Activated CD4-positive, alpha-beta T cell treated with anti-CD3 and anti-CD28 coated beads for 36 hours (primary cell): ENCODE results near the gene CD207. TPM values are rescaled to one million over a fixed set of nuclear protein-coding genes. Genes with fewer than 3 reads are reported as not detected.
"Not testable (repeated sequence)": the region's sequence is repeated elsewhere in the genome, so short reads cannot be mapped to it uniquely, and the experiment has no call there.

Experiments
- ATAC-seq: fragments of 200-7000 bp; cut with Tn5 transposase; one replicate; pipeline ENCODE4 v1.10.0; 2021; ENCODE audit warnings: mild to moderate bottlenecking, moderate library complexity
- CTCF ChIA-PET: fragments of 350-600 bp; sonication (Branson Sonifier 250); formaldehyde crosslinking; loops from one replicate; lab custom pipeline; 2021; ENCODE audit warnings: antibody characterized with exemption; lab: Charles Lee
- POLR2A ChIA-PET: fragments of 350-600 bp; sonication (Branson Sonifier 250); formaldehyde crosslinking; loops from one replicate; lab custom pipeline; 2021; ENCODE audit warnings: antibody characterized with exemption, inconsistent platforms; lab: Charles Lee
- DNase-seq: peaks from one replicate; pipeline ENCODE4 v3.0.0-alpha.2; 2020
- H3K27ac Mint-ChIP-seq: one replicate; pipeline ENCODE4 v1.8.0; 2021; ENCODE audit warnings: mixed read lengths
- H3K27me3 Mint-ChIP-seq: one replicate; pipeline ENCODE4 v1.8.0; 2021; ENCODE audit warnings: mixed read lengths
- H3K36me3 Mint-ChIP-seq: one replicate; pipeline ENCODE4 v1.8.0; 2021; ENCODE audit warnings: low read depth, mixed read lengths
- H3K4me1 Mint-ChIP-seq: one replicate; pipeline ENCODE4 v1.8.0; 2021; ENCODE audit warnings: mixed read lengths
- H3K4me3 Mint-ChIP-seq: one replicate; pipeline ENCODE4 v1.8.0; 2021; ENCODE audit warnings: mild to moderate bottlenecking, moderate library complexity, mixed read lengths
- H3K9me3 Mint-ChIP-seq: one replicate; pipeline ENCODE4 v1.8.0; 2021; ENCODE audit warnings: low read depth, mixed read lengths
- intact Hi-C, 2 experiments: fragments of 100-400 bp; cut with DNase I in 1 of 2; cut with micrococcal nuclease in 1 of 2; formaldehyde crosslinking; loops; one replicate each; pipeline versions ENCODE4 v1.14.2 to v1.15.1; 2022 to 2024; cut with DNase I, micrococcal nuclease
- total RNA-seq, 2 experiments: library from RNA; stranded (reverse); gene quantifications; one replicate each; pipeline ENCODE4 v1.2.3, GENCODE V29; 2021

Gene CD207
- total RNA-seq = not detected

GRCh38 chr2:70835643-70836042 lies at the start of gene CD207:
TSS of gene CD207 (minus strand) at chr2:70835816. CDS start at chr2:70835776, 40 bp downstream.
- Mint-ChIP-seq H3K4me1 (no peaks in the 10 kb centered on the region), H3K9me3 (no peaks in the 10 kb centered on the region), H3K27ac (no peak within 1 kb of the TSS), H3K4me3 (no peak within 1 kb of the TSS), H3K36me3 (no peaks in the 10 kb centered on the region), H3K27me3 (no peaks in the 10 kb centered on the region)
- CTCF ChIA-PET = interaction anchor here (0.6 kb wide), 1 partner anchor 59 kb away, joined by 4 read pairs; no protein-coding TSS in a partner anchor
- DNase-seq (no peak), ATAC-seq (no peak)
- POLR2A ChIA-PET = no interaction called here
- intact Hi-C loops = no loop called here

- intact Hi-C loops = loop anchor here in 1 of 2 experiments (1.0 kb wide), 1 partner anchor 27 kb away; no protein-coding TSS in a partner anchor
- H3K36me3 Mint-ChIP-seq, DNase-seq, CTCF ChIA-PET, H3K9me3 Mint-ChIP-seq, H3K4me3 Mint-ChIP-seq, ATAC-seq: not testable (repeated sequence)
- H3K27ac Mint-ChIP-seq = peak overlapping the region; percentile 11
- POLR2A ChIA-PET = interaction anchor here (0.6 kb wide), 1 partner anchor 200 kb away, joined by 3 read pairs; no protein-coding TSS in a partner anchor
- peaks cover 13% of the 10 kb centered on the region for H3K4me1 Mint-ChIP-seq
- peaks cover 80% of the 10 kb centered on the region for H3K27me3 Mint-ChIP-seq
Measured at GRCh38 chr2:70878543-70878942, 42.9 kb upstream of the CD207 start.

GRCh38 chr2:70876138-70876537 lies 40.5 kb upstream of the CD207 start:
- H3K9me3 Mint-ChIP-seq, intact Hi-C loops, H3K27ac Mint-ChIP-seq, ATAC-seq, DNase-seq, H3K4me3 Mint-ChIP-seq, H3K36me3 Mint-ChIP-seq, POLR2A ChIA-PET: not testable (repeated sequence)
- CTCF ChIA-PET = interaction anchor here (0.7 to 1.2 kb wide), 3 partner anchors 19 to 171 kb away, joined by 3 to 6 read pairs (median 3); no protein-coding TSS in a partner anchor
- H3K27me3 Mint-ChIP-seq = peaks cover 75% of the 10 kb centered on the region
- H3K4me1 Mint-ChIP-seq = peaks cover 18% of the 10 kb centered on the region

- intact Hi-C loops = loop anchor here in 1 of 2 experiments (5.0 kb wide), 1 partner anchor 216 kb away; no protein-coding TSS in a partner anchor
- no peaks in the 10 kb centered on the region for H3K9me3 Mint-ChIP-seq
- ChIA-PET POLR2A (no interaction called here), CTCF (interaction anchor here (0.7 to 7.8 kb wide), 9 partner anchors 10 to 73 kb away, joined by 3 to 75 read pairs (median 4); no protein-coding TSS in a partner anchor)
- peaks cover 12% of the 10 kb centered on the region for H3K4me1 Mint-ChIP-seq
- H3K27me3 Mint-ChIP-seq = peaks cover 57% of the 10 kb centered on the region
- DNase-seq = no peak
- no peaks in the 10 kb centered on the region for H3K36me3 Mint-ChIP-seq
- no peak for ATAC-seq
- no peak overlapping the region for H3K4me3 Mint-ChIP-seq
- no peak overlapping the region for H3K27ac Mint-ChIP-seq
Measured at GRCh38 chr2:70873541-70873940, 37.9 kb upstream of the CD207 start.

- CTCF ChIA-PET = interaction anchor here (0.7 to 7.8 kb wide), 34 partner anchors 9 to 568 kb away, joined by 3 to 75 read pairs (median 6); partner anchors contain the start of gene FIGLA
- Mint-ChIP-seq H3K27me3 (peaks cover 41% of the 10 kb centered on the region), H3K36me3 (no peaks in the 10 kb centered on the region), H3K4me1 (peaks cover 5% of the 10 kb centered on the region), H3K4me3 (no peak overlapping the region), H3K9me3 (no peaks in the 10 kb centered on the region), H3K27ac (no peak overlapping the region)
- peak; percentile 96 for ATAC-seq
- DNase-seq = peak; percentile 92
- intact Hi-C loops = loop anchor here (1.0 to 5.0 kb wide), 5 partner anchors 49 to 214 kb away; no protein-coding TSS in a partner anchor
- POLR2A ChIA-PET = no interaction called here
Measured at GRCh38 chr2:70871398-70872211, 36.0 kb upstream of the CD207 start.

- no peak for DNase-seq
- POLR2A ChIA-PET = no interaction called here
- H3K36me3 Mint-ChIP-seq = no peaks in the 10 kb centered on the region
- CTCF ChIA-PET = interaction anchor here (0.6 to 7.8 kb wide), 29 partner anchors 9 to 567 kb away, joined by 3 to 75 read pairs (median 7); partner anchors contain the start of gene FIGLA
- no peak overlapping the region for H3K4me3 Mint-ChIP-seq
- intact Hi-C loops = loop anchor here (1.0 to 5.0 kb wide), 5 partner anchors 50 to 213 kb away; no protein-coding TSS in a partner anchor
- ATAC-seq = no peak
- no peaks in the 10 kb centered on the region for H3K9me3 Mint-ChIP-seq
- H3K4me1 Mint-ChIP-seq = peaks cover 5% of the 10 kb centered on the region
- peaks cover 34% of the 10 kb centered on the region for H3K27me3 Mint-ChIP-seq
- no peak overlapping the region for H3K27ac Mint-ChIP-seq
Measured at GRCh38 chr2:70870790-70871189, 35.2 kb upstream of the CD207 start.

- CTCF ChIA-PET = interaction anchor here (0.7 to 7.8 kb wide), 11 partner anchors 8 to 105 kb away, joined by 3 to 75 read pairs (median 5); partner anchors contain the start of gene FIGLA
Measured at GRCh38 chr2:70868970-70869369, 33.4 kb upstream of the CD207 start.

GRCh38 chr2:70861777-70862625 lies 26.4 kb upstream of the CD207 start:
- ChIA-PET CTCF (interaction anchor here (0.6 to 5.7 kb wide), 16 partner anchors 9 to 469 kb away, joined by 3 to 45 read pairs (median 4); no protein-coding TSS in a partner anchor), POLR2A (interaction anchor here (0.6 kb wide), 1 partner anchor 591 kb away, joined by 3 read pairs; no protein-coding TSS in a partner anchor)
- ATAC-seq (peak; percentile 89), DNase-seq (peak; percentile 86)
- no peaks in the 10 kb centered on the region for H3K36me3 Mint-ChIP-seq
- H3K27ac Mint-ChIP-seq = no peak overlapping the region
- intact Hi-C loops = loop anchor here (1.0 to 5.0 kb wide), 5 partner anchors 73 to 560 kb away; partner anchors contain the start of gene FAM136A (in 1 of the 2)
- peaks cover 33% of the 10 kb centered on the region for H3K27me3 Mint-ChIP-seq
- H3K4me3 Mint-ChIP-seq = no peak overlapping the region
- H3K9me3 Mint-ChIP-seq = no peaks in the 10 kb centered on the region
- peaks cover 2% of the 10 kb centered on the region for H3K4me1 Mint-ChIP-seq

More at GRCh38 chr2:70868970-70869369, 33.4 kb upstream of the CD207 start:
- Mint-ChIP-seq H3K27me3 (peaks cover 31% of the 10 kb centered on the region), H3K27ac (no peak overlapping the region), H3K4me1 (peaks cover 5% of the 10 kb centered on the region), H3K9me3 (no peaks in the 10 kb centered on the region), H3K36me3 (no peaks in the 10 kb centered on the region), H3K4me3 (no peak overlapping the region)
- DNase-seq (no peak), ATAC-seq (no peak)
- POLR2A ChIA-PET = no interaction called here
- intact Hi-C loops = no loop called here

- Mint-ChIP-seq H3K4me3 (no peak overlapping the region), H3K9me3 (no peaks in the 10 kb centered on the region)
- POLR2A ChIA-PET = no interaction called here
Measured at GRCh38 chr2:70855667-70856066, 20.1 kb upstream of the CD207 start.

GRCh38 chr2:70854411-70854810 lies 18.8 kb upstream of the CD207 start:
- no peak for ATAC-seq
- intact Hi-C loops = no loop called here
- Mint-ChIP-seq H3K27me3 (peaks cover 3% of the 10 kb centered on the region), H3K36me3 (no peaks in the 10 kb centered on the region), H3K4me3 (no peak overlapping the region), H3K27ac (no peak overlapping the region), H3K9me3 (no peaks in the 10 kb centered on the region), H3K4me1 (peaks cover 29% of the 10 kb centered on the region)
- no peak for DNase-seq
- ChIA-PET POLR2A (no interaction called here), CTCF (interaction anchor here (1.1 kb wide), 1 partner anchor 64 kb away, joined by 3 read pairs; the partner anchor contains the start of gene FIGLA)

More at GRCh38 chr2:70855667-70856066, 20.1 kb upstream of the CD207 start:
- CTCF ChIA-PET = interaction anchor here (0.7 to 4.4 kb wide), 4 partner anchors 15 to 99 kb away, joined by 3 to 19 read pairs (median 4); partner anchors contain the start of gene FIGLA
- no peaks in the 10 kb centered on the region for H3K36me3 Mint-ChIP-seq
- ATAC-seq (no peak), DNase-seq (no peak)
- H3K27me3 Mint-ChIP-seq = peaks cover 11% of the 10 kb centered on the region
- no peak overlapping the region for H3K27ac Mint-ChIP-seq
- intact Hi-C loops = no loop called here
- H3K4me1 Mint-ChIP-seq = peaks cover 21% of the 10 kb centered on the region
